IPS-18c (cell line): ENCODE measurements around the gene LYPD6B.

Experiments
- H3K4me3 ChIP-seq: 2 replicates; pipeline ENCODE4 v1.7.0; 2013; ENCODE audit warnings: low read depth, mild to moderate bottlenecking, low read length, moderate library complexity; ENCODE audit not compliant: insufficient read depth
- H3K9me3 ChIP-seq: one replicate; pipeline ENCODE4 v1.6.1; 2013; ENCODE audit warnings: mild to moderate bottlenecking, low read length, moderate library complexity; ENCODE audit not compliant: control insufficient read depth, insufficient read depth

Gene LYPD6B

GRCh38 chr2:149006883-149007543 lies 31.5 kb upstream of the LYPD6B start:
- Histone ChIP-seq H3K9me3 (no peaks in the 10 kb centered on the region), H3K4me3 (no peak overlapping the region)

- no peak overlapping the region for H3K4me3 ChIP-seq
- no peaks in the 10 kb centered on the region for H3K9me3 ChIP-seq
Observed at GRCh38 chr2:149008381-149008780, 30.1 kb upstream of the LYPD6B start.

DNA sequence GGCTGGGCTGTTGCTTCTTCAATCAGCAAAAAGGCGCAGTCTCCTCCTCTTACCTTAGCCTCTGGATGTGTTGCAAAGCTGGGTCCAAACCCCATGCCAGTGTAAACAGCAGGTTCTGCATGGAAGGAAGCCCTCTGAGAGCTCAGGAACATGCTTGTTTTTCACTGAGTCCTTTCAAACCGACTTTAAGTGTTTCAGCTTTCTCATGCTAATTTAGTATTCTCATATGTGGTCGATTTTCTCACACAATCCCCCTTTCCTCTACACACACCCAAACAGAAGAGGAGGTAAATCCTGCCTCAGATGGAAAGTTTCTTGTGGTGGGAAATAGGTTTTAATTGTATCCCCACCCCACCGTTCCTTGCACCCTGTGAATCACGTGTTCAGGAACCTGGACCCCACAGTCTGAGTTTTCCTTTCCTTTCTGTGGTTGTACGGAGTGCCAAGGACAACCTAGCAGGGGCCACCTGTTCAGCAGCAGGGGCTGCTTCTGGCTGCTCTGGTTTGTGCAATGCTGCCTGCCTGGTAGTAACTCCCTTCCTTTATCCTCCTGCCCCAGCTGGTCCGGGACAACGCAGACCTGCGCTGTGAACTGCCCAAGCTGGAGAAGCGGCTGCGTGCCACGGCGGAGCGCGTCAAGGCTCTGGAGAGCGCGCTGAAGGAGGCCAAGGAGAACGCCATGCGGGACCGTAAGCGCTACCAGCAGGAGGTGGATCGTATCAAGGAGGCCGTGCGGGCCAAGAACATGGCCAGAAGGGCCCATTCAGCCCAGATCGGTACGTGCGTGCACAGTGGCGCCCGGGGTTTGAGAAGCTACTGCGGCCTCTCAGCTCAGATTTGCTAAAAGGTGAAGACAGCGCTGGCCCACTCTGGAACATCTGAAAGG lies 28.7 kb upstream of the LYPD6B start:
- Histone ChIP-seq H3K9me3 (no peaks in the 10 kb centered on the region), H3K4me3 (no peak overlapping the region)

DNA sequence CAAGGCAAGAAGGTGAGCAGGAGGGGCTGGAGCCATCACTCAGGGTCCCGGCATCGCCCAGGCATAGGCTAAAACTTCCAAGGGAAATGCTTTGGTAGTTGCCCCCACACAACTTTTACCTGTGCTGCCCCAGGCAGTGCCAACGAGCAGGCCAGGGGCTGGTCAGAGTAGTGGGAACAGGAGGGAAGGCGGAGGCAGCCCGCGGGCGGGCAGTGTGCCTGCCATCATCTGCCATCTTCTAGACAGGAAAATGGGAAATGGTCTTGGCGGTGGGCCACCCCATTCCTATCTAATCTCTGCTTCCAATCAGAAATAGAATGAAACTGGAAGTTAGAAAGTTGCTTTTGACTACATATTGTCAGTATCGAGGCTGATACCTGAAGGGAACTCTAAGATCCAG lies 26.0 kb upstream of the LYPD6B start:
- Histone ChIP-seq H3K9me3 (no peaks in the 10 kb centered on the region), H3K4me3 (no peak overlapping the region)

DNA sequence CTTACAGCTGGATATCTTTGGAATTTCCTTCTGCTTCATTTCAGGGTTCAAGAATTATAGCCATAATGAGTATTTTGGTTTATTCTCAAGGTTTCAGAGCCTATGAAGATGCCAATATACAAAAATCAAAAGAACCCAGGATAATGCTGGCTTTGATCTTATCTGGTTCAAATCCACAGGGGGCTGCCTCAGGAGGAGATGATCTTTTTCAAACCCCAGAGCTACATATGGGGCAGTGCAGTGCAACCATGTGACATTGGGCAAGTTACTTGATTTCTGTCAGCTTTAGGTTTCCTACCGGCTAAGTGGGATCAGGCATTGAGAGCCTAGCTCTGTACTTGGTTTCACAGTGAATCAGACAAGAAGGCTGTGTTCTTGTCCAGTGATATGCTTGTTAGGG lies 23.0 kb upstream of the LYPD6B start:
- no peak overlapping the region for H3K4me3 ChIP-seq
- H3K9me3 ChIP-seq, result no peaks in the 10 kb centered on the region

GRCh38 chr2:149015926-149016563 lies 22.5 kb upstream of the LYPD6B start:
- no peak overlapping the region for H3K4me3 ChIP-seq
- no peaks in the 10 kb centered on the region for H3K9me3 ChIP-seq

GRCh38 chr2:149017116-149017985 lies 21.1 kb upstream of the LYPD6B start:
- no peak overlapping the region for H3K4me3 ChIP-seq
- no peaks in the 10 kb centered on the region for H3K9me3 ChIP-seq

DNA sequence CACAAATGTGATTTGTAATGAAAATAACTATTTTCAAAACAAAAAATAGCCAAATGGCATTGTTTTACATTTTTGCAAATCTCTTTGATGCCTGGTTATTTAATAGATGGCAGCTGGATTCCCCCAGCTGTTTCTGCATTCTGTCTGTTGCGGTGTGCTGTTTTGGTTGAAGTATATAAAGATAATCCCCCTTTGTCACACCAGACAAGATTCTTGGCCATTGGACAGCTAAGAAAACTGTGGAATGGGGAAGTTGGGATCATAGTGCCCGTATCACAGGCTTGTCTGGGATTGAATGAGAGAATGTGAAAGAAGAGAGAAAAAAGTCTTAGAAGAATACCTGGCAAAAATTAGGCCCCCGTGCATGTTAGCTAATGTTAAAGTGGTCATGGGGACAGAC lies 19.5 kb upstream of the LYPD6B start:
- Histone ChIP-seq H3K9me3 (no peaks in the 10 kb centered on the region), H3K4me3 (no peak overlapping the region)

GRCh38 chr2:149019768-149020167 lies 18.7 kb upstream of the LYPD6B start:
- Histone ChIP-seq H3K4me3 (no peak overlapping the region), H3K9me3 (no peaks in the 10 kb centered on the region)

DNA sequence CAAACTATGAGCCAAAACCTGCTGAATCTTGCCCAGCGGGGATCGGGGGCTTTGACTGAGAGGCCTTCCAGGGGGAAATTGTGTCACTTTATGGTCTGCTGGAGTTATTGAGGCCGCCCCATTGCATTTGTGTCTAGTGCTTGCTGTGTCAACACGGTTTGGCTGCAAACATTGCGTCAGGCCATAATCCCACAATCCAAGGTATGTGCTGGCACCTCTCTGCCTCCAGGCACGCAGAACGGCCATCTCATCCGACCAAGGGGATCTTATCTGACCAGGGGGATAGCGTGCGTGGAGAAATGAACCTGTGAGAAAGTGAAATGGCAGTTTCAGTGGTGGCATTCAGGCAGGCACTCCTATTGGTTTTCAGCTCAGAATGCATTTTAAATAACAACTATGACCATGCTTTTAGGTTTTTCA lies 18.1 kb upstream of the LYPD6B start:
- Histone ChIP-seq H3K9me3 (no peaks in the 10 kb centered on the region), H3K4me3 (no peak overlapping the region)

- no peak overlapping the region for H3K4me3 ChIP-seq
- no peaks in the 10 kb centered on the region for H3K9me3 ChIP-seq
Observed at GRCh38 chr2:149021271-149021719, 17.2 kb upstream of the LYPD6B start.

- Histone ChIP-seq H3K4me3 (no peak overlapping the region), H3K9me3 (no peaks in the 10 kb centered on the region)
Observed at GRCh38 chr2:149021761-149022160, 16.7 kb upstream of the LYPD6B start.

DNA sequence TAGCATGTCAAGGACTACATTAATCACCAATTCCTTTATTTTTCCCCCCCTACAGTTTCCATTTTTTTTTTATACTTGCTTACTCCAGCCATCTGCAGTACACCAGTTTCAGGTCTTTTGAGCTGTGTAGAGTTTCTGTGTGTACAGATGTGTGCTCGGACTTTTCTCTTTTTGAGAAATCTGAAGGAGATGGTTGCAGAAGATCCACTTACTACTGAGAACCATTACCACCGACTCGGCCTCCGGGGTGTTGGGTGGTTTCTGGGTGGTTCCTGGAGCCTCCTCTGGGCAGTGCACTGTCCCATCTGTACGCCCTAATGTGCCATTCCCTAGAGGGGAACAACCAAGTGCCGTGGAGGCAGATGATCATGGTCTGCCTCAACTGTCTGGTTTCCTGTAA lies 15.4 kb upstream of the LYPD6B start:
- no peaks in the 10 kb centered on the region for H3K9me3 ChIP-seq
- H3K4me3 ChIP-seq, result no peak overlapping the region

DNA sequence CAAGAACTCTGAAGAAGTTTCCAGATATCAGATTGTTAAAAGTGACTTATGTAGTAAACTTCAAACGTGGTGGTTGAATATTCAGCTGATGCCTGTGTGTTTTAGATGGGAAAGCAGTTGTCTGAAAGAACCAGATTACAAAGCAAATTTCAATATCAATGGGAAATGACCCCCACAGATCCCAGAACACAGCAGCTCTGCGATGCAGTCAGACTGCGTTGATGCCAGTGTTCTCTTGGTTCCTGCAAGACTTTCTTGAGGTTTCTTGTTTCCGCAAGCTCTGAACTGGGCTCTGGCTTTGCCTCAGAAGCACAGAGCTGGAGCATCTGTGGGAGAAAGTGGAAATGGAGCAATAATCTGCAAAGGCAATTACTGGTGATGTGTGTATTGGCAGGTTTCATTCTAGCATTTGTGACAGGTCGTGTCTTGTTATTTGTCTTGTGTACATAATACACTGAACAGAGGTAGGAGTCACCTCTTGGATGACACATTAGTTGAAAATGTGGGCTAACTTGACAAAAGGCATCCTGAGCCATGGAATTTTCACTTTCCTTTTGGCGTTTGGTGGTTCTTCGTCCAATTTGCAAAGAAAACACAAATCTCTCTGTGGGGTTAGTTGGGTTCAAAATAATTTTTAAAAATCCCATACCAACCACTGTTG lies 10.8 kb upstream of the LYPD6B start:
- no peak overlapping the region for H3K4me3 ChIP-seq

GRCh38 chr2:149028377-149028776 lies 10.1 kb upstream of the LYPD6B start:
- Histone ChIP-seq H3K9me3 (no peaks in the 10 kb centered on the region), H3K4me3 (no peak overlapping the region)

More for the DNA sequence above, 10.8 kb upstream of the LYPD6B start:
- H3K9me3 ChIP-seq, result no peaks in the 10 kb centered on the region

GRCh38 chr2:149028891-149029290 lies 9.6 kb upstream of the LYPD6B start:
- Histone ChIP-seq H3K4me3 (no peak overlapping the region), H3K9me3 (no peaks in the 10 kb centered on the region)
